ENCODE results near the gene RPL13. TPM values are rescaled to one million over a fixed set of nuclear protein-coding genes. Genes with fewer than 3 reads are reported as not detected.

RPL13 gene
- total and polyA plus RNA-seq, 2 of the 13 experiments (the other 11 are each of a cell fraction or from before 2014, with no cell fraction given): 2,988 to 4,411 TPM

- TF ChIP-seq IRF9 (CRISPR knock-in tag; IDR thresholded peaks at IDR 0.05; ENCODE audit: borderline replicate concordance): 0 out of 2 replicates have a peak, but pooled peaks have one; percentile 3
- no peak for TF ChIP-seq ZNF280D (CRISPR knock-in tag; IDR thresholded peaks at IDR 0.05)
- no peak for TF ChIP-seq ZNF17 (CRISPR knock-in tag; IDR thresholded peaks at IDR 0.05)
- TF ChIP-seq ATF6 (CRISPR knock-in tag; conservative IDR thresholded peaks at IDR 0.05): no peak
- 0 out of 2 replicates have a peak, but pooled peaks have one; percentile 25 for TF ChIP-seq ZNF567 (CRISPR knock-in tag; IDR thresholded peaks at IDR 0.05; ENCODE audit: borderline replicate concordance)
- TF ChIP-seq JUND (CRISPR knock-in tag; IDR thresholded peaks at IDR 0.05): no peak
- TF ChIP-seq ZNF543 (CRISPR knock-in tag; IDR thresholded peaks at IDR 0.05): no peak
- TF ChIP-seq FOXK2 (IDR thresholded peaks at IDR 0.05): no peak
- no peak for TF ChIP-seq ATF3 (CRISPR knock-in tag; IDR thresholded peaks at IDR 0.05)
- TF ChIP-seq HCFC1 (IDR thresholded peaks at IDR 0.05; ENCODE audit: low read depth, low read length): 0 out of 2 replicates have a peak, but pooled peaks have one; percentile 1
- TF ChIP-seq BCLAF1 (IDR thresholded peaks at IDR 0.05): no peak
- no peak for TF ChIP-seq ZNF335 (CRISPR knock-in tag; IDR thresholded peaks at IDR 0.05)
- no peak for TF ChIP-seq TRAFD1 (CRISPR knock-in tag; IDR thresholded peaks at IDR 0.05; ENCODE audit: borderline replicate concordance)
- no peak for TF ChIP-seq ARNTL (CRISPR knock-in tag; IDR thresholded peaks at IDR 0.05)
- TF ChIP-seq CAMTA2 (CRISPR knock-in tag; IDR thresholded peaks at IDR 0.05; ENCODE audit: borderline replicate concordance): no peak
- TF ChIP-seq BATF2 (CRISPR knock-in tag; IDR thresholded peaks at IDR 0.05): no peak
- no peak for TF ChIP-seq ZNF816 (CRISPR knock-in tag; IDR thresholded peaks at IDR 0.05; ENCODE audit: borderline replicate concordance)
- no peak for TF ChIP-seq ZNF773 (CRISPR knock-in tag; IDR thresholded peaks at IDR 0.05; ENCODE audit: borderline replicate concordance)
Observed at GRCh38 chr16:89572073-89572484, 11.6 kb downstream of the RPL13 start (continued).
